GM15510 (cell line): Measurements from ENCODE around the gene NRP2.

Experiments used
- POLR2A ChIP-seq: IDR thresholded peaks from 3 replicates; pipeline ENCODE4 v1.6.1; 2011; ENCODE audit warnings: borderline replicate concordance; ENCODE audit not compliant: insufficient read length; ENCODE audit errors: extremely low read depth

NRP2 gene

DNA sequence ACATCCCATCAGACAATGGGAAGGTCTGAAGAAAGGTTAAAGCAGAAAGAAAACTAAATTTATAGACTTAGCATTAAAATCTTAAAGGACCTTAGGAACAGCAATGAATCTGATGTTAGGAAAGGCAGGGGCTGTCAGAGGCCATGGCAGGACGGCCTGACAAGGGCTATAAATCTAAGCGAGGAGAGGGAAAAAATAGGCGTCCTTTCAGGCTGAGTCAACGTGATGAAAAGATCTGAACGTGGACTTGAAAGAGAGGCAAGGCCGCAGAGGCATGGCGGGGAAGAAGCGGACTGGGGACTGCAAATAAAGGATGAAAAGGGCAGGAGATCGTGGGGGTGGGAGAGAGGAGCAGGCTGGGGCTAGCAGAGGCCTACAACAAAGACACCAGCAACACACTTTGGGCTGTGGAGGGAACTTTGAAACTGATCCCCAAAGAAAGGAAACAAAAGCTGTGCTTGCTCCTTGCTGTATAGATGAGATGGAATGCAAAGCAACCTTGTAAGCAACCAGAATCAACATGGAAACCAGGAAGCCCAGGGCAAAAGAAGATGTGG, 145.6 kb downstream of the NRP2 start:
- no peak for TF ChIP-seq POLR2A

- no peak for TF ChIP-seq POLR2A
Observed at GRCh38 chr2:205833864-205834263, 151.6 kb downstream of the NRP2 start.

DNA sequence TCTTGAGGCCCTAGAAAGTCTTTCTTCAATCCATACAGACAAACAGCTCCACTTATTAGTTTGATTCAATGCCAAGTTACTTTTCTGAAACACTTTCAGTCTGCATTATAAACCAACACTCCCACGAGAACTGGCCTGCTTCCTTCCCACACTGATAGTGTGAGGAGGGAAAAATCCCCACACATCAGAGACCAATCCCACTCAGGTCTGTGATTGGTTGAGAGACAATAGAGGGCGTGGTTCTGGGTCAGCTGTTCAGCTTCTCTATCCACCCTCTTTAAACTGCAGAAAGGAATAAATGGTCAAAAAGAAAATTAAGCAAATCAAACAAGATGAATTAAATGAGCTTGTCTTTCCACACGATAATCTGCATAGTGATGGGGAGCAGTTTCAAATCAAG, 152.5 kb downstream of the NRP2 start:
- TF ChIP-seq POLR2A = no peak

- TF ChIP-seq POLR2A = no peak
Observed at GRCh38 chr2:205835251-205835791, 153.0 kb downstream of the NRP2 start.

- TF ChIP-seq POLR2A = no peak
Observed at GRCh38 chr2:205835923-205836322, 153.6 kb downstream of the NRP2 start.

DNA sequence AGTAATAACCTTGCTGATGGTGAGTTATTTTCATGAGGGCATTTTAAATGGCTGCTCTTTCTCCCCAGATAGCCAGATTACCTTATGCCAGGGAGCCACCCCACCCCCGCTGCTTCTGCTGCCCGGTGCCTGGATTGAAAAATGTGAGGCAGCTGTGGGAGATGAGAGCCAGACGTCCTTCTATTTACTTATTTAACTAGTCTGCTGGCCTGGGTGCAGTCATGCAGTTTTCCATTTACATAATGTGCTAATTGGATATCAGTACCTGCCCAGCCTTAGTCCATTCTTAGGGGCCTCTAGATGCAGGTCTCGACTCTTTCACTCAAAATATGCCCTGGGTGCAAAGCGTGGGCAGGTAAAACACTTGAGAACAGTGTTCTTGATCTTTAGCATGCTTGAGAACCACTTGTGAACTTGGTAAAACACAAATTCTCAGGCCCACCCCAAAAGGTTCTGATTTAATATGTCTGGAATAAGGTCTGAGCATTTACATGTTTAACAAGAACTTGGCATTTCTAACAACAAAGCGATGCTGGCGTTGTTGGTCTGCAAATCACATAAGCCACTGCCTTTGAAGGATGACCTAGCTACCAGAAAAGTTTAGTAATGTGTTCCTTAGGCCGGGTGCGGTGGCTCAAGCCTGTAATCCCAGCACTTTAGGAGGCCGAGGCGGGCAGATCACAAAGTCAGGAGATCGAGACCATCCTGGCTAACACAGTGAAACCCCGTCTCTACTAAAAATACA, 154.3 kb downstream of the NRP2 start:
- no peak for TF ChIP-seq POLR2A

DNA sequence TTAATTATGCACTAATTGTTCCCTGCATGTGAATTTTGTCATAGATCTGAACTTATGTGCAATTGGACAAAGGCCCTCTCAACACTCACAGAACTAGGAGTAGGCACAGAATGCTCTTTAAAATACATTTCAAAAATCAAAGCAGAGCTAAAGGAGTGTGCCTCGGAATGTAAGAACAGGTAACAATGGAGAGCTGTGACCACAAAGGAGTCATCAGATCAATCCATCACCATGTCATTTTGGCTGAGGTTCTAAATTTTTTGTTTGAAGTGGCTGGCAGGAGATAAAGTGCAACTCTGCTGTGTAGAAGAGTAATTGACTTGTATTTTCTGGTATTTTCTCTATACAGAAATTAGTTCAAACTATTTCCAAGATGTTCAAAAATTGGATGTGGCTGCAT, 155.4 kb downstream of the NRP2 start:
- TF ChIP-seq POLR2A = no peak

- TF ChIP-seq POLR2A = no peak
Observed at GRCh38 chr2:205845446-205845845, 163.1 kb downstream of the NRP2 start.
